PC-3 (cell line): ENCODE measurements around the gene SUMF2. TPM values are rescaled to one million over a fixed set of nuclear protein-coding genes. Genes with fewer than 3 reads are reported as not detected.
"Not testable (repeated sequence)": the region's sequence is repeated elsewhere in the genome, so short reads cannot be mapped to it uniquely, and the experiment has no call there.

Source experiments
- ATAC-seq: fragments of 200-7000 bp; cut with Tn5 transposase; 2 replicates; pipeline ENCODE4 v1.9.1; 2020; ENCODE audit warnings: mild to moderate bottlenecking, moderate library complexity
- BruUV-seq: library from RNA; stranded (reverse); fragments of 400-500 nt; replicated peaks from 2 replicates; lab custom pipeline; 2021; lab: Mats Ljungman, UMichigan
- CTCF ChIA-PET: fragments of 300-600 bp; sonication (Branson Sonifier 250); formaldehyde crosslinking; loops from one replicate; lab custom pipeline; 2022; ENCODE audit warnings: antibody characterized with exemption; lab: Charles Lee
- POLR2A ChIA-PET: fragments of 300-600 bp; sonication (Branson Sonifier 250); formaldehyde crosslinking; loops from one replicate; lab custom pipeline; 2022; ENCODE audit warnings: antibody characterized with exemption; ENCODE audit not compliant: unreplicated experiment; lab: Charles Lee
- DNase-seq: peaks from one replicate; pipeline ENCODE4 v3.0.0-alpha.2; 2015
- H2AFZ ChIP-seq: fragments of 300-600 bp; sonication (generic); 2 replicates; pipeline ENCODE4 v1.6.0; 2016; ENCODE audit warnings: antibody characterized with exemption, low read length
- H3F3A ChIP-seq: fragments of 300-600 bp; sonication (generic); one replicate; pipeline ENCODE4 v1.6.0; 2017; ENCODE audit warnings: antibody characterized with exemption, low read length, control low read depth, mild to moderate bottlenecking; ENCODE audit not compliant: unreplicated experiment
- H3K27ac ChIP-seq: fragments of 300-600 bp; sonication (generic); 2 replicates; pipeline ENCODE4 v1.5.1; 2016; ENCODE audit warnings: mild to moderate bottlenecking, low read length
- H3K27me3 ChIP-seq: fragments of 300-600 bp; sonication (generic); 2 replicates; pipeline ENCODE4 v1.6.1; 2016; ENCODE audit warnings: low read length, mixed read lengths
- H3K36me3 ChIP-seq: fragments of 300-600 bp; sonication (generic); 2 replicates; pipeline ENCODE4 v1.6.1; 2016; ENCODE audit warnings: low read depth, mixed run types, low read length, mixed read lengths
- H3K4me1 ChIP-seq: fragments of 300-600 bp; sonication (generic); 2 replicates; pipeline ENCODE4 v1.5.1; 2016; ENCODE audit warnings: low read length; ENCODE audit not compliant: insufficient read depth
- H3K4me2 ChIP-seq: fragments of 300-600 bp; sonication (generic); 2 replicates; pipeline ENCODE4 v1.6.0; 2016; ENCODE audit warnings: low read length
- H3K4me3 ChIP-seq: fragments of 300-600 bp; sonication (generic); 2 replicates; pipeline ENCODE4 v1.5.1; 2016; ENCODE audit warnings: mild to moderate bottlenecking, low read length, mixed read lengths
- H3K79me2 ChIP-seq: fragments of 300-600 bp; sonication (generic); 2 replicates; pipeline ENCODE4 v1.6.1; 2017; ENCODE audit warnings: low read length, mixed read lengths
- H3K9ac ChIP-seq: fragments of 300-600 bp; sonication (generic); 2 replicates; pipeline ENCODE4 v1.6.0; 2016; ENCODE audit warnings: mild to moderate bottlenecking, low read length
- H3K9me2 ChIP-seq: fragments of 300-600 bp; sonication (generic); replicated peaks from 2 replicates; pipeline ENCODE4 v1.6.1; 2016; ENCODE audit warnings: mixed run types, low read length, mixed read lengths
- H3K9me3 ChIP-seq: fragments of 300-600 bp; sonication (generic); 2 replicates; pipeline ENCODE4 v1.6.1; 2016; ENCODE audit warnings: low read length, mixed read lengths
- H4K20me1 ChIP-seq: fragments of 300-600 bp; sonication (generic); 2 replicates; pipeline ENCODE4 v1.6.1; 2016; ENCODE audit warnings: low read length, mixed read lengths
- CTCF ChIP-seq: fragments of 300-600 bp; sonication (generic); conservative IDR thresholded peaks from 2 replicates; pipeline ENCODE4 v1.5.1; 2017; ENCODE audit warnings: antibody characterized with exemption, low read depth, mild to moderate bottlenecking, low read length
- EZH2 ChIP-seq: fragments of 300-600 bp; sonication (generic); IDR thresholded peaks from one replicate; pipeline ENCODE4 v1.6.1; 2017; ENCODE audit warnings: antibody characterized with exemption, mild to moderate bottlenecking, low read length; ENCODE audit not compliant: unreplicated experiment
- EZH2phosphoT487 ChIP-seq: fragments of 300-600 bp; sonication (generic); IDR thresholded peaks from 2 replicates; pipeline ENCODE4 v1.6.1; 2018; ENCODE audit warnings: mild to moderate bottlenecking, antibody characterized with exemption, low read length, borderline replicate concordance
- intact Hi-C: fragments of 100-400 bp; cut with micrococcal nuclease; formaldehyde crosslinking; loops from 2 replicates; pipeline ENCODE4 v1.9.0; 2023
- total RNA-seq: library from RNA; depleted of rRNA; stranded (reverse); fragments of >200 nt; gene quantifications from 2 replicates; pipeline ENCODE4 v1.2.3, GENCODE V29; 2014

The SUMF2 gene
- total RNA-seq, 1 experiment from 2014 or later: 65.6 TPM

GRCh38 chr7:56063500-56063881, 595 bp upstream of the SUMF2 start:
- H3K36me3 ChIP-seq: peaks cover 41% of the 10 kb centered on the region
- no peaks in the 10 kb centered on the region for H3K27me3 ChIP-seq
- peak; percentile 2; the same call in 1 of the 2 replicates for ATAC-seq
- peak overlapping the region; percentile 60; the same call in 1 of the 2 replicates for H3K27ac ChIP-seq
- H3K4me1 ChIP-seq: peaks cover 44% of the 10 kb centered on the region
- intact Hi-C loops: no loop called here
- H3K9me3 ChIP-seq: no peaks in the 10 kb centered on the region
- POLR2A ChIA-PET: no interaction called here
- peak overlapping the region; percentile 94 for H3K4me3 ChIP-seq
- H2AFZ ChIP-seq: no peak overlapping the region
- H4K20me1 ChIP-seq: peaks cover 9% of the 10 kb centered on the region; the same call in 1 of the 2 replicates
- no TSS peak for BruUV-seq
- H3K9ac ChIP-seq: no peak overlapping the region
- peaks cover 18% of the 10 kb centered on the region for H3K79me2 ChIP-seq
- no peak for TF ChIP-seq EZH2phosphoT487
- TF ChIP-seq EZH2: no peak
- no peak for TF ChIP-seq CTCF
- peak overlapping the region; percentile 78 for H3K4me2 ChIP-seq
- H3F3A ChIP-seq: peaks cover 39% of the 10 kb centered on the region
- peak; percentile 27 for DNase-seq
- CTCF ChIA-PET: interaction anchor here (1.8 kb wide), 1 partner anchor 422 kb away, joined by 9 read pairs; no protein-coding TSS in a partner anchor
- no peaks in the 10 kb centered on the region for H3K9me2 ChIP-seq

- H3K9me2 ChIP-seq, H3K27ac ChIP-seq, intact Hi-C loops, H4K20me1 ChIP-seq, H3K4me3 ChIP-seq, POLR2A ChIA-PET, H3K9me3 ChIP-seq, H2AFZ ChIP-seq, H3K27me3 ChIP-seq, H3K9ac ChIP-seq, BruUV-seq, H3K4me2 ChIP-seq, DNase-seq, CTCF ChIA-PET, ATAC-seq: not testable (repeated sequence)
- Histone ChIP-seq H3F3A (peaks cover 24% of the 10 kb centered on the region), H3K79me2 (peaks cover 11% of the 10 kb centered on the region), H3K4me1 (peaks cover 23% of the 10 kb centered on the region), H3K36me3 (peaks cover 22% of the 10 kb centered on the region)
These were observed 2.3 kb downstream of the SUMF2 start for GRCh38 chr7:56066376-56066775.

- CTCF ChIA-PET: interaction anchor here (0.6 to 2.1 kb wide), 2 partner anchors 9 to 654 kb away, joined by 4 to 7 read pairs; no protein-coding TSS in a partner anchor
These were observed 10.3 kb downstream of the SUMF2 start for GRCh38 chr7:56074371-56074791.

More at GRCh38 chr7:56074371-56074791, 10.3 kb downstream of the SUMF2 start:
- TF ChIP-seq CTCF (peak; percentile 90), EZH2 (no peak), EZH2phosphoT487 (no peak)
- H3K79me2 ChIP-seq: no peaks in the 10 kb centered on the region
- H3K4me1 ChIP-seq: peaks cover 4% of the 10 kb centered on the region
- no peaks in the 10 kb centered on the region for H3K9me2 ChIP-seq
- intact Hi-C loops: loop anchor here (1.0 kb wide), 2 partner anchors 70 to 433 kb away; no protein-coding TSS in a partner anchor
- H3K36me3 ChIP-seq: peaks cover 7% of the 10 kb centered on the region; the same call in 1 of the 2 replicates
- H3K27me3 ChIP-seq: no peaks in the 10 kb centered on the region
- DNase-seq (peak; percentile 90), ATAC-seq (peak; percentile 95)
- H3K4me2 ChIP-seq: 0 out of 2 replicates have a peak overlapping the region, but pooled peaks have one; percentile 22
- H3F3A ChIP-seq: no peaks in the 10 kb centered on the region
- H3K27ac ChIP-seq: no peak overlapping the region
- no peak overlapping the region for H3K4me3 ChIP-seq
- POLR2A ChIA-PET: no interaction called here
- no TSS peak for BruUV-seq
- H4K20me1 ChIP-seq: no peaks in the 10 kb centered on the region
- H3K9ac ChIP-seq: no peak overlapping the region
- no peaks in the 10 kb centered on the region for H3K9me3 ChIP-seq
- peak overlapping the region; percentile 73; the same call in 1 of the 2 replicates for H2AFZ ChIP-seq
